Measurements from ENCODE around the gene MFSD8.
"Not testable (repeated sequence)": the region's sequence is repeated elsewhere in the genome, so short reads cannot be mapped to it uniquely, and the experiment has no call there.

Gene MFSD8

DNA sequence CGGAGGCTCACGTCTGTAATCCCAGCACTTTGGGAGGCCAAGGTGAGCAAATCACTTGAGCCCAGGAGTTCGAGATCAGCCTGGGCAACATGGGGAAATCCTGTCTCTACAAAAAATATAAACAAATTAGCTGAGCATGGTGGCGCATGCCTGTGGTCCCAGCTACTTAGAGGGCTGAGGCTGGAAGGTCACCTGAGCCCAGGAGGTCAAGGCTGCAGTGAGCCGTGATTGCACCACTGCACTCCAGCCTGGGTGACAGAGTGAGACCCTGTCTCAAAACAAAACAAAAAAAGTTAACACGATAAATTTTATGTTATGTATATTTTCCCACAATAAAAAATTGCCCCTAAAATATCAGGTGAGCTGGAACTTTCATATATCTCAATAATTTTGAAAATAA lies 33.1 kb downstream of the MFSD8 start:
- not testable (repeated sequence) for DNase-seq

DNA sequence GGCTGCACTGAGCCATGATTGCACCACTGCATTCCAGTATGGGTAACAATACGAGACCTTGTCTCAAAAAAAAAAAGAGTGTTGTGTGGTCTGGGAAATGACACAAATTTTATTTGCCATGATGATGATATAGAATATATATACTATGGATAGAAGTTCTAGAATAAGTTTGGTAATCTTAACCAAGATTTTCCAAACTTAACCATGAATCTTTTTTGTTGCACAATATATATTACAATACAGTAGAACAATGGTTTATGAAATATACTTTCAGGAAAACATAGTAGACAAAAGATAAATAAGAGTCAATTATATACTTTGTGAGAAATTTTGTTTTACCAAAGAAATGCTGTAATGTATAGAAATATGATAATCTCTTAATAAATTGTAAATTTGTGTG lies 34.8 kb downstream of the MFSD8 start:
- no peak for DNase-seq

DNA sequence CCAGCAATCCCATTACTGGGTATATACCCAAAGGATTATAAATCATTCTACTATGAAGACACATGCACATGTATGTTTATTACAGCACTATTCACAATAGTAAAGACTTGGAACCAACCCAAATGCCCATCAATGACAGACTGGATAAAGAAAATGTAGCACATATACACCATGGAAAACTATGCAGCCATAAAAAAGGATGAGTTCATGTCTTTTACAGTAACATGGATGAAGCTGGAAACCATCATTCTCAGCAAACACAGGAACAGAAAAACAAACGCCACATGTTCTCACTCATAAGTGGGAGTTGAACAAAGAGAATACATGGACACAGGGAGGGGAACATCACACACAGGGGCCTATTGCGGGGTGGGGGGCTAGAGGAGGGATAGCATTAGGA lies 39.3 kb downstream of the MFSD8 start:
- DNase-seq: not testable (repeated sequence)

DNA sequence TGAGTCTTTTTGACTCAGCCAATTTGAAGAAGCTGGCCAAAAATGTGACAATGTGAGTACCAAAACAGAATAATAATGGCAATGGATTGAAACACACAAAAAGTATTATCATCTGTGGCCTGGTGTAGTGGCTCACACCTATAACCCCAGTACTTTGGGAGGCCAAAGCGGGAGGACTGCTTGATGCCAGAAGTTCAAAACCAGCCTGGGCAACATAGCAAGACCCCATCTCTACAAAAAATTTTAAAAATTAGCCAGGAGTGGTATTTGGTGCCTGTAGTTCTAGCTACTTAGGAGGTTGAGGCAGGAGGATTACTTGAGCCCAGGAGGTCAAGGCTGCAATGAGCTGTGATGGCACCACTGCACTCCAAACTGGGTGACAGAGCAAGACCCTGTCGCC lies 42.7 kb downstream of the MFSD8 start:
- no peak for DNase-seq

DNA sequence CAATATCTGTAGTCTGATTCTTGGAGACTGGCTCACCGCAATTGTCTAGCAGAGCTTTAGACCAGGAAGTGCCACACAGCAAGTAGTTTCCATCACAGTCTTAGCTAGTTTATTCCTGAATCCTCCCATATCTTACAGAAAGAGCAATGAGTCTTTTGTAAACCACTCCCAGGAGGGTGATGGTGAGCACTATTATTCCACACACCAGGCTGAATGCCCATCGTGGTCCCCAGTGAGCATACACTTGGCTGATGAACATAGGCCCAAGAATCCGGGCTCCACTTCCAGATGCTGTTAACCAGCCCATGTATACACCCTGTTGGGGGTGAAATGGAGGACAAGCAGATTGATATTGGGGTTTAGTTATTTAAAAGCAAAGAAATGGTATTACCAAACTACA lies 44.5 kb downstream of the MFSD8 start:
- no peak for DNase-seq

DNA sequence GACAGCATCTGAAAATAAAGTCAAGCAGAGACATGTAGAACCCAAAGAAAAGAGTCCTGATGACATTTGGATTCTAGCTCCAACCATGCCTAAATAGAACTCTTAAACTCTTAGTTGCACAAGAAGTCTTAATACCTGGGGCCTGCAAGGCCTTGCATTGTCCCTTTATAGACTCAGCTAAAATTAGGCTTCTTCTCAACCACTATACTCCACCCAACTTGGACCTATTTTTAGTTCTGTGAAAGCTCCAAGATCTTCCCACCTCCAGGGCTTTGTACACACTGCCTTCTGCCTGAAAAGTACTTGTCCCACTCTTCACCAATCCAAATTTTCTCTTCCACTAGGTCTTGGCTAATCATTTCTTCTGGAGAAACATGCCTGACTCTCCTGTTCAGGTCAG lies 47.8 kb downstream of the MFSD8 start:
- no peak for DNase-seq

DNA sequence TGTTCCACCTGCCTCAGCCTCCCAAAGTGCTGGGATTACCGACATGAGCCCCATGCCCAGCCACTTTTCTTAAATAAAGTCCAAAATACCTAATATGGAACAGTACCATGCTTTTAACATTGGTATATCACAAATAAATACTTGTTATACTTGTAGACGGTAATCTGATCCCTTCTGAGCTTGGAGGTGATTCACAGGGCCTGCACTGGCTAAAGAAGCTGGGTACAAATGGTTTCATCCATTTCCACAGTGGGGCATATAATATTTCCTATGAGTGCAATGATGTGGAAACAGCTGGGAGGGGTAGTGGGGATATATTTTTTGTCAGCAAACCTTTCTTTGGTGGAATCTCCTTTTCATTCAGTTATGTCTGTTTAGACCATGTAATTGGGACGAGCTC lies 48.5 kb downstream of the MFSD8 start:
- DNase-seq: no peak

DNA sequence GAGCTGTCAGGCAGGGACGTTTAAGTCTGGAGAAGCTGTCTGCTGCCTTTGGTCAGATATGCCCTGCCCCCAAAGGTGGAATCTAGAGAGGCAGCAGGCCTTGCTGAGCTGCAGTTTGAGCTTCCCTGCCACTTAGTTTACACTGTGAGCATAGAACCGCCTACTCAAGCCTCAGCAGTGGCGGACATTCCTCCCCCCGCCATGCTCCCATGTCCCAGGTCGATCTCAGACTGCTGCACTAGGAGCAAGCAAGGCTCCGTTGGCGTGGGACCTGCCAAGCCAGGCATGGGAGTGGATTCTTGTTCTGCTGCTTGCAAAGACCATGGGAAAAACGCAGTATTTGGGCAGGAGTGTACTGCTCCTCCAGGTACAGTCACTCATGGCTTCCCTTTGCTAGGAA lies 59.9 kb downstream of the MFSD8 start:
- no peak for DNase-seq

DNA sequence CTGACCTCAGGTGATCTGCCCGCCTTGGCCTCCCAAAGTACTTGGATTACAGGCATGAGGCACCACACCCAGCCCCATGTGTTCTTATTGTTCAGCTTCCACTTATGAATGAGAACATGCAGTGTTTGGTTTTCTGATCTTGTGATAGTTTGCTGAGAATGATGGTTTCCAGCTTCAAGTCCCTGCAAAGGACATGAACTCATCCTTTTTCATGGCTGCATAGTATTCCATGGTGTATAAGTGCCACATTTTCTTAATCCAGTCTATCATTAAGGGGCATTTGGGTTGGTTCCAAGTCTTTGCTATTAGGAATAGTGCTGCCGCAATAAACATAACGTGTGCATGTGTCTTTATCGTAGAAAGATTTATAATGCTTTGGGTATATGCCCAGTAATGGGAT lies 65.3 kb downstream of the MFSD8 start:
- not testable (repeated sequence) for DNase-seq

DNA sequence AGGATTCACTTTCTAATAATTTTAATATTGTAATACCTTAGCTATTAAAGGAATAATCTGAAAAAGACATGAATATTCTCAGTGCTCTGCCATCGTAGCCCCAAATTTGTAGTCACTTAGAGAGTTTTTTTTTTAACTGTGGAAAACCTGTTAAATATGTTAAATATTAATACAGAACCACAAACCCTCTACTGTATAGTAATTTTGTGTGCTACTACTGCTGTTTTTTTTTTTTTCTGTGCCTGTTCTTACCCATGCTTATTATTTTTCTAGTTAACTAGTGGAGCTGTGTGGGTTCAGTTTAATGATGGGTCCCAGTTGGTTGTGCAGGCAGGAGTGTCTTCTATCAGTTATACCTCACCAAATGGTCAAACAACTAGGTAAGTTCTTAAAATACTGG lies 68.4 kb downstream of the MFSD8 start:
- DNase-seq: no peak

DNA sequence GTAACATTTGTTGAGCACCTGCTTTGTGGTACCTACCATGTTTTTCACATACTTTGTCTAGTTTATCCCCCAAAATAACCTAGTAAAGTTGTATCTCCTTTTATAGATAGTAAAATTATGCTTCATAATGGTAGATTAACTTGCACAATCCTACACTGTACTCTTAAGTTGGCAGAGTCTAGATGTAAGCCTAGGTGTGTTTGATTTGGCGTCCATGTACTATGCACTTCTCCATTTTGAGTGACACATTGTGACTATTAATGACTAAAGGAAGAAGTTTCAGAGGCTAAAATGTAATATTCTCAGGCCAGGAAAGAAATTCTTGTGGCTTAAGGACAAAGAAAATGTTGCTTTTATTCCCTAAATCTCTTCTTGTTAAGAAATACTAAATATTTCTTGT lies 68.9 kb downstream of the MFSD8 start:
- DNase-seq: no peak

DNA sequence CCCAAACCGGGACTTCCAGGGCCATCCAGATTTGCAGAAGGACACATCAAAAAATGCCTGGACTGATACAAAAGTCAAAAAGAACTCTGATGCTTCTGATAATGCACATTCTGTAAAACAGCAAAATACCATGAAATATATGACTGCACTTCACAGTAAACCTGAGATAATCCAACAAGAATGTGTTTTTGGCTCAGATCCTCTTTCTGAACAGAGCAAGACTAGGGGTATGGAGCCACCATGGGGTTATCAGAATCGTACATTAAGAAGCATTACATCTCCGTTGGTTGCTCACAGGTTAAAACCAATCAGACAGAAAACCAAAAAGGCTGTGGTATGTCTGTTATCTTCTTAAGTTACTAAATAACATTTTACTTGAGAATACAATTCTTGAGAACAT lies 75.1 kb downstream of the MFSD8 start:
- DNase-seq: no peak

DNA sequence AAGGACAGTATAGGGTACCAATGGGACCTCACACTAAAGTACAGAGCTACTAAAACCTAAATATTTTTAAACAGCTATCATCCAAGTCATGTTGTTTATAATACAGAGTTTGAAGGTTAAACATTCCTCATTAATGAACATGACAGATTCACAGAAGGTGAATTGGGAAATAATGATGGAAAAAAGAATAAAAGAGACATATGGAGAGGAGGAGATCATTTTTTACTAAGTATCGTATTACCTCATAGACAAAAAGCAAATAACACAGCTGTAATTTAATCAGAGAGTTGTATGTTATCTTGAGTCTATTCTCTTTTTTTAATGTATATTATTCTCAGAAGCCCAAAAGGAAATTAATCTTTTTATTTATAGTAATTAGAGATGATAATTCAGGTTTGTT lies 76.4 kb downstream of the MFSD8 start:
- no peak for DNase-seq

DNA sequence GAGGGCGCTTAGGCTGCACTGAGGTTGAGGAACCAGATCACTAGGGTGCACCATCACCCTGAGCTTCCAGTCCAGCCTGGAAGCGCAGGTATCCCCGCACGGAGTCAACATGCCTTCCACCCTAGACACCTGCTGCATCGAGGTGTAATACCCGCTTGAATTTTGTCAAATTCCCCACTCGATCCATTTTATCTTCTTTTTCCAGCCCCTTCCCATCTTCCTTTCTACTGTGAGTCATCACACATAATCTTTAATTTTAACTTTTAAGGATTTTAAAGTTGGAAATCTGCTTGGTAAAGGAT lies 83.5 kb downstream of the MFSD8 start:
- DNase-seq: no peak

DNA sequence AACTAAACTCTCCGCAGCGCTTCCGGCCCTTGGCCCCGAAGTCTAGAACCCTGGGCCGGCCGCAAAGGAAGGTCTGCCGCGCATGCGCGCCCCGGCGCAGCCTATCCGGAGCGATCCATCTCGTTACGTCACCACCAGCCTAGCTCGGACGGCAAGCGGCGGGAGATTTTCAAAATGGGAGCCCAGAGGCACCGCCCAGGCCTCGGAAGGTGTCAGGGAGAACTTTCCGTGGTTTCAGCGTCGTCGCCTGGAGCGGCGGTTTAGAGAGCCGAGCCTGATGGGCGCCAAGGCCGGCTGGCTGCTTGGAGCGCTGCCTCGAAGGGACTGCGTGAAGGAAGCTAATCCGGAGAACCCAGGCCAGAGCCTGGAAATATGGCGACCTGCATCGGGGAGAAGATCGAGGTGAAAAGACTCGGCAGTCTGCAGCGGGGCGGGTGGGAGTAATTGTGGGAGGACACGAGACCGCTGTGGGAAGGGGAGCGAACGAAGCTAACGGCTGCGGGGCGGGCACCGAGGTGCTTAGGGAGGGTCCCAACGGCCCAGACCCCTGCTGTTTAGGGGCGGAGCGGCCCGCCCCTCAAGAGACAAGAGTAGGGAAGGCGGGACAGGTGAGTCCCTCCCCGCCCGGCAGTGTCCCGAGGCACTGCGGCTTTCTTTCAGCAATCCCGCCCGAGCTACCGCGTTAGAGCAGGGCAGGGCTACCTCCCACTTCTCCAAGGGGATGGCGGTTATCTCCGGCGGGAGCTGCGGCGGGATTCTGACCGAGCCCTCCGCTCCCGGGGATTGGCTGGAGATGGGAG lies 84.0 kb downstream of the MFSD8 start, which contains the start of gene PLK4:
Gene PLK4 (plus strand): TSS at position 131 of the 800 bp plus-strand sequence. CDS start 242 bp downstream, at position 373.
- DNase-seq: peak; percentile 98

DNA sequence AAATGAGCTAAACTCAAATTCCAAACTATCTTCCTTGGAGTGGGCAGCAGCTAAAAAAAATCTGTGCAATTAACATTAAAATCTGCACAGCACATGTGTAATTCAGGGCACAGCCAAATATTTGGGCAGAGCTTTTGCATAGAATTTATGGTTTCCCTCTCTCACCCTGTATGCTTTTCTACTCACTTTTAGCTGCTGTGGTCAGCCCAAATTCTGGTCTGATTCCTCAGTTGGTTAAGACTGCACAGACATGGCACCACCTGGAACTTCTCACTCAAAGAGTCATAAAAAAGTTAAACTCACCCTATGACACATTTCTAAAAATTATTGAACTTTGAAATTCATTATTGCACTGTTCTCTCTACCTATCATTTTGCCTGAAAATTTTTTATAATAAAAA lies 89.2 kb downstream of the MFSD8 start:
- DNase-seq: no peak

DNA sequence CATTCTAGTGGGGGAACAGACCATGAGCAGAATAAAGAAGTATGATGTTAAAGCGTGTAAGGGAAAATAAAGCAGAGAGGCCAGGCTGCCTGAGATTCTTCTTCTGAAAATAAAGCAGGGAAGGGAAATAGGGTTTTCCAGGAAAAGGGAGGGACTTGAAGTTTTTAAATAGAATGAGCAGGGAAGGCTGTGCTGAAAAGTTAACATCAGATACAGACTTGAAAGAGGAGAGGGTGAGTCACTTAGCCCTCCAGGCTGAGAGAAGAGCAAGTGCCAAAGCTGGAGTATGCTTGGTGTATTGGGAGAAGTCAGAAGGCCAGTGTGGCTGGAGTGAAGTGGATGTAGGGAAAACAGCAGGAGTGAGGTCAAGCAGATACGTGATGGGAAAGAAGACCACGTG lies 94.3 kb downstream of the MFSD8 start:
- peak; percentile 36 for DNase-seq

DNA sequence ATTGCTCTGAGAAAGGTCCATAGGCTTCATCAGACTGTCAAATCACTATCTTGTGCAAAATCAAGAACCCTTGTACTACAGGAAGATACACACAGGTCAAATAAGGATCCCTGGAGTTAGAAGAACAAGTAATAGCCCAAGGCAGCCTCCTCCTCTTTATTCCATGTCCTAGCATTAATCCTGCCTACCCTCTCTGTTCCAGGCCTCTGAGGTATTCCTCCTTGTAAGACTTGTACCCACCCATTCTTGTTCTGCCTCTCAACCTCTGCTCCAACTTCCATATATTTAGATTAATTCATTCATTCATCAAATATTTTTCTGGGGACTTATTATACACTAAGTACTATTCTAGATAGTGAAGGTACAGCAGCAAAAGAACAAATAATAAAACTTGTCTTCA lies 94.7 kb downstream of the MFSD8 start:
- DNase-seq: no peak

DNA sequence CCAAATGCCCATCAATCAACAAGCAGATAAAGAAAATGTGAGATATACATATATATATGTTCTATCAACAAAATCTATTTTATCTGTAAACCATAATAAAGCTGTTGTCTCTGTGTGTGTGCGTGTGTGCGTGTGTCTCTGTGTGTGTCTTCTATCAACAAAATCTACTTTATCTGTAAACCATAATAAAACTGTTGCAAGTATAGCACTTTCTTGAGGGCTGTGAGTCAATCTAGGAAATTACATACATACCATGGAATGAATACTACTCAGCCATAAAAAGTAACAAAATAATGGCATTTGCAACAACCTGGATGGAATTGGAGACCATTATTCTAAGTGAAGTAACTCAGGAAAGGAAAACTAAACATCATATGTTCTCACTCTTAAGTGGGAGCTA lies 96.8 kb downstream of the MFSD8 start:
- DNase-seq: no peak

All from OCI-M1 (cell line).